DMS153 (cell line): ENCODE results near the gene CNTN2.

Experiments used
- DNase-seq: peaks from one replicate; lab custom pipeline; 2025; lab: John Stamatoyannopoulos, UW

Gene CNTN2

DNA sequence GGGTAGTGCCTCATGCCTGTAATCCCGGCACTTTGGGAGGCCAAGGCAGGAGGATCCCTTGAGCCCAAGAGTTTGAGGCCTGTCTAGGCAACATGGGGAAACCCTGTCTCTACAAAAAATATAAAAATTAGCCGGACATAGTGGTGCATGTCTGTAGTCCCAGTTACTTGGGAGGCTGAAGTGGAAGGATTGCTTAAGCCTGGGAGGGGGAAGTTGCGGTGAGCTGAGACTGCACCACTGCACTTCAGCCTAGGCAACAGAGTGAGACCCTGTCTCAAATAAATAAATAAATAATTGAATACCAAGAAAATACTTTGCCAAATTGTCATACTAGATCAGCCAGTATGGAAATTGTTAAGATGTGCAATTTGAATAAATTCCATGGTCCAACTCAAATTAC, 84.6 kb downstream of the CNTN2 start:
- DNase-seq = no peak
